ENCODE results near the gene NYAP2.

DNA sequence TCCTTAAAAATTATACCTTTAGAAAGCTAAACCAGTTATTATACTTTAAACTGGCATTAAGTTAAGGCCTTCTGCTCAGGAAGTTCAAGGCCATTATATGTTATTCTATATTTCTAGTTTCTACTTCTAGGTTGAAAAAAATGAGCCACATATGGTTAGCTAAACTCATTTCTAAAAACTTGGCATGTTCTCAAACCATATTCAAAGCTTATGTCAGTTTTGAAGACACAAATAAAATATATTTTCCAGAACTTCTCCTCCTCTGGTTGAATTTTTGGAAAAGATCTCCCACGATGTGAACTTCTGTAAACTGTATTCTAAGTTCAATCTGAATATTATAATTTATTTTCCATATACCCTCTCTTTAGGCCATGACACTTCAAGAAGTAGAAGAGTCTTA, 103.5 kb downstream of the NYAP2 start:
- TF ChIP-seq CTCF (conservative IDR thresholded peaks at IDR 0.05) (no peak), ZFX (IDR thresholded peaks at IDR 0.05) (no peak)
